Stimulated activated naive CD4-positive, alpha-beta T cell treated with Interleukin-2 at 50 U/mL for 16 hours (primary cell): ENCODE results near the gene ELMO1.

Source experiments
- DNase-seq: peaks from one replicate; lab custom pipeline; 2025; lab: John Stamatoyannopoulos, UW

ELMO1 gene

DNA sequence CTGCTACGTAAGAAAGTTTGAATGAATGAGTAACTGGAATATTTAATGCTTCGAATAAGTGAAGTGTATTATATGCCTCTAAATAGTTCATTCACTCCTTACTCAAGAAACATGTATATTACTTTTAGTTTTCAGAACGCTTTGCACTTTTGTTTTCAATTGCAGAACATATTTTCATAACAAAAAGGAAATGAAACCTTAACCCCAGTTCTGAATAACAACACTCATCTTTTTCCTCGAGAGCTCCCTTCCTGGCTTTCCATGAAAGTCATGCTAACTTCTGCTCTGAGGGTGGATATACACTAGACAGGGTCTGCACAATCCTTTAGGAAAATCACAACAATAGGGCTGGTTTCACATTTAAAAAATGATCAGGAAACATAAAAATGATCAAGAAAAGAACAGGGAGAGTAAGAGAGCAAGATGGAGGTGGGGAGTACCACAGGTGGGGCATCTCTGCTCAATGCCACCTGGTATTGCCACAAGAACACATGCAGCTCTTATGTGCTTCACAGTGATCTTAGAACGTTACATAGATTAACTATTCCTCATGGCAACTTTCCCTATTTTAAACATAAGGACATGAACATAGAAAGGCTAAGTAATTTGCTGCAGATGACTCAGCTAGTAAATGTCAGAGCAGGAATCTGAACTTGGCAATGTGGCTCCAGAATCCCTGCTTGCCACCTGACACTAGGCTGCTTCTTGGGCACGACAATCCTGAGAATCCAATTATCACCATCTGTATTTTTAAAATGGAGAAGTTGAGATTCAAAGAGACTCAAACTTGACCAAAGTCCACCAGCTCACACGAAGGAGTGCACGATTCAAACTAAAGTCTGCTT lies 504.9 kb downstream of the ELMO1 start:
- no peak for DNase-seq

DNA sequence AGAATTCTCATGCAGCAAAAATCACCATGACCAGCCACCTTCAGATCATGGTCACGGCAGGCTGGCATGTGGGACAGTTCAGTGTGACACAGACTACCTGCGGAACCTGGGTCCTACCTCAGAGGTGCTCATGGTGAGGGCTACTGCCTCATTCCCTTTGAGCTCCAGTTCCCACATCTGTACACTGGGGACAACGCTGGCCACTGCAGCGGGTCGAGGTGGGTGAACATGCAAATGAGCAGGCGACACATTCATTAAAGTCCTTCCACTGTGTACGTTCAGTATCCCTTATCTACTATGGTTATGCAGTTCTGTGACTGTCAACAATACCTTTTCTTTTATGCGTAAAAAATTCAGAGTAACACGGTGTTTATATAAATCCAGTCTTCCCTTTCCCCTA lies 505.7 kb downstream of the ELMO1 start:
- no peak for DNase-seq

DNA sequence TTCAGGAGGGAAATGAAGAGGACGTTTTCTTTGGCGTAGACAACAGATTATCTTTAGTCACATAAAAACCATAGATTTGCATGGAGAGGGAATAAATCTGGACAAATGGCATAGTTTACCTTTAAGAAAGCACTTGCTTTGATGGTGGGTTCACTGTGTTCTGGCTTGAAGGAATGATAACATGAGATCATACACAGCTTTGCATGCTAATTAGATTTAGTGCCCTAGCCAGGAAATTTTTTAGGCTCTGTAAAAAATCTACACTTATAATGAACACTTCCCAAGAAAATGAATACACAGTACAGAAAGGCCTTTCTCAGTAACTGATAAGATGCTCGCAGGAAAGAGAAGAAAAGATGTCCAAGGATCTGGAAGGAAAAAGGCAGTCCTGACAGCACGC lies 506.1 kb downstream of the ELMO1 start:
- DNase-seq, result no peak

DNA sequence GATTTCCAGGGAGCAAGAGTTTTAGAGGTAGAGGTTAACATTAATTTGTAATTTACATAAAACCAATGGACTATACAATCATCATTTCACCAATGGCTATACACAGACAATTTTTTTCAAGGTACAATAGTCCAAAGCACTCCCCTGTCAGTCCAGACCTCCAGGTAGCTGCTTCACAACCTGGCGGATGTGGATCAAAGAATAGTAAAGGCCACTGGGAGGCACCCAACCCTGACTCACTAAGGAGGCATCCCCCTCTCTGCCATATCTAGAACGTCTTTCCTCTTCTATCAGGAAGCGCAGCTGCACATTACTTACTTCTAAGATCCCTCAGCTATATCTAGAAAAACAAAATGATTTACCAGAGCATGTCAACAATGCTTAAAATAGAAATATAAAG lies 506.6 kb downstream of the ELMO1 start:
- no peak for DNase-seq

DNA sequence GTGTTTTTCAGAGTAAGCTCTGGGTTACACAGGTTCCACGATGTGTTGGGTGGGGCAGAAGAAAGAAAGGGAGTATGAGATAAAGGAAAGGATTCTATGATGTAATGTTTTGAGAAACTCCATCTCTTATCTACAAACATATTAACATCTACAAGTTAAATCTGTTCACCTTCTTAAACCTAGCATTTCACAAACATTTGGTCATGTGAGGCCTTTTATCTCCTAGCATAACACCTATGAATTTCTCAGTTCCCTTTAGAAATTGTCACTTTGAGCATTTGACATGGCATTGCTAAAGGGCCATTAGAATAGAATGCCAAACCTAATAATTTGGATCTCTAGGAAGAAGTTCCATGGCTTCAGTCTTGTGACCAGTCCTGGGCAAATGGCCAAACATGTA lies 507.3 kb downstream of the ELMO1 start:
- no peak for DNase-seq

DNA sequence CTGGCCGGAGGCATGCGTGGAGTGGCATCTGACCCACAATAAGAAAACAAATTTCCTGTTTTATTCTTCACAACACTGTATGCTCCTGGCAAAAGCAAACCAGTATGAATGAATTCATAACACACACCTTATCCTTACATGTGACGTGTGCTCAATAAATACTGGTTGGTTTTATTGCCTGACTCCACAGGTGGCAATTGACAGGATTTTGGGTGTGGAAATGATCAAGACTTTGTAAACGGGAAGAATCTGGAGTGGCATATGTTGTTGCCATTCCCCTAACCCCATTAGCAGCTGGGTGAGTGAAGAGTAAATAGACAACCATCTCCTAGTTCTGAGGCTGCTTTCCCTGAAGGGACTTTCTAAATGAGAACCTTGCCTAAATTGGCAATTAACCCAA lies 508.8 kb downstream of the ELMO1 start:
- no peak for DNase-seq

DNA sequence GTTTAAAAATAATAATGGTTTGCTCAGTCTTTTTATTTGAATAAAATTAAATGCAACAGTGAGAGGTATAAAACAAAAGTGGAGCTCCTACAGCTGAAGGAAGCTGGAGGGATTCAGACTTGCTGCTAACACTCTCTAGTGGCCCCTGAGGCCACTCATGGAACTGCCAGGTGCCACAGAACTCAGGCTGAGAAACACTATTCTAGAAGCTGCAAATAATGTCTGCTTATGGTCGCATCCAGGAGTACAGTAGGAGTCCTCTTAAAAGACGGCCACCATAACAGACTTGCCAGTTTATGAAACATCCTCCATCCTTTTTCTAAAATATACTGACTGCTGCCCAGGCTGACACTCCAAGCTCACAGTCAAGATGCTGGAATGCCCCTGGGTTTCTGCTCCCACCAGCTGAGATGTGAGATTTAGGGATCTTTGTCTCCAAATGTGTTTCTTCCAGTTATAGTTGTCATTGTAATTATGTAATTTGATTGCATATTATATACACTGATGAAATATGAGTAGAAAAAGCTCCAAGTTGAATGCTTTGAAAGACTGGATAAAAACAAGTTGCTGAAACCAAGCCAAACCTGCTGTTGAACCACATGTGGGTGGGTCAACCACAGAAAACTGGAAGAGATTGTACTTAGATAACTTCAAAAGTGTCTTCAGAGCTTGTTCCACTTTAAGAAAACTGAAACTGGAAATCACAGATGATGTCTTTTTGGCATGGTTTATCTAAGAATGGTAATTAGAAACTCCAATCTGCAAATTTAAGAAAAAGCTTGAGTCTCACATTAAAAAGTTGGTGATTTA lies 510.7 kb downstream of the ELMO1 start:
- no peak for DNase-seq

DNA sequence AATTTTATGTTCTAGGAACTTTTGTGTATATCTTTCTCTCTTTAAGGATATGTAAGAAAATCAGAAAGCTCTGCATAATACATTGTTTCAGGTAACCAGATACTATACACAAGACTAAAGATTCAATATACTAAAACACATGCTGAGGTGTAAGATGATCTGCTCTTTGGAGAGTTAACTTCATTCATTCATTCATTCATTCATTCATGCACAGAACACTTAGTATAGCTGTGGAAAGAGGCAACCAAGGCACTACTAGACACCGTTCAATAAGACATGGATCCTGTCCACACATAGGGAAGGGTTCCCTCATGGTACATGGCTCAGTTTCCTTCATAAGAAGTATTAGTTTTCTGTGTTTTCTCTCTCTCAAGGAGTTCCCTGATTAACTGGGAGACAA lies 516.8 kb downstream of the ELMO1 start:
- no peak for DNase-seq

DNA sequence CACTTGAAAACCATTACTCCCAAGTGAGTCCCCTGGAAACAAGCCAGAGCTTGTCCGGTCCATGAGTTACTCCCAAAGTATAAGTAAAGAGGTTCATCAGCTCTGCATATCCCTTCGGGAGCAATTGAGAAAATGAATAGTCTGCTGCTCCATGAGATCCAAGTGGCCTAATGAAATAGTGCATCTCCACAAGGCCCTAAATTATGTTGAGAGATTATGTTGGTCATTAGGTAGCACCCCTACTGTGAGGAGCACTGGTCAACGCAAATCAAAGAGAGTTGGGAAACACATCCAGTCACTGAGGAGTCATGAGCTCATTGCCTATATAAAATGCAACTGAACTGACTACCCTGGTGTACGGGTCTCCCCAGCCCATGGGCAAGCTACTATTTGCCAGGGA lies 518.9 kb downstream of the ELMO1 start:
- DNase-seq, result no peak

DNA sequence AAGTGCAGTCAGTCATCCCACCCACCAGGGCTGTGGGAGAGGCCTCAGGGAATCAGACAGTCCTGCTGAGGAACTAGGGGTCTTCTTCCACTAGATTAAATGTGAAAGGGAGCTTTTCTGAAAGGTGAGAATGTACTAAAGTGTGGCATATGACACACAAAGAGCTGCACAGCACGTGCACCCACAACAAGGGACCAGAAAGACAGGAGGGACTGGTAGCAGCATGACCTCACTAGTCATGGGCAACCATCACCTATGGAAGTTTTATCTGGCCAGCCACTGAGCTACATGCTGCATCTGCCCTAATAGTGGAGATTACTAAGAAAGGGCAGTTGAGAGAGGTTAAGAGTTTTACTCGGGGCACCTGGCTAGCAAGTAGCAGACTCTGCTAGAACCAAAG lies 519.9 kb downstream of the ELMO1 start:
- no peak for DNase-seq

DNA sequence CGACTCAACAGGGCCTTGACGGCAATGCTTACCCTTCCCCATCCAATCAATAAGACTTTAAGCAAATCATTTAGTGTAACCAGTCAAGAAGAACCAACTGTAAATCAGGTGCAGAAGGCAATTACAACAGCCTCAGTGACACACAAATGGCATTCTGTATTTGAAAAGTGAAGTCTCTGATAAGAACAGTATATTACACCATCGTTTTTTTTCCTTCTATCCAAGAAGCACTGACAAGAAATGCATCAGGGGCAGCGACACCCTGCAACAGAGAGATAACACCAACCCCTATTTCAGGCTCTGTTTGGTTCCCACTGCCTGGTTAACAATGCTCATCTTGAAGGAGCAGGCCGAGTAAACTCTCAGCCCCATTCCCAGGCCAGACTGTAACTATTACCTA lies 520.4 kb downstream of the ELMO1 start:
- no peak for DNase-seq

DNA sequence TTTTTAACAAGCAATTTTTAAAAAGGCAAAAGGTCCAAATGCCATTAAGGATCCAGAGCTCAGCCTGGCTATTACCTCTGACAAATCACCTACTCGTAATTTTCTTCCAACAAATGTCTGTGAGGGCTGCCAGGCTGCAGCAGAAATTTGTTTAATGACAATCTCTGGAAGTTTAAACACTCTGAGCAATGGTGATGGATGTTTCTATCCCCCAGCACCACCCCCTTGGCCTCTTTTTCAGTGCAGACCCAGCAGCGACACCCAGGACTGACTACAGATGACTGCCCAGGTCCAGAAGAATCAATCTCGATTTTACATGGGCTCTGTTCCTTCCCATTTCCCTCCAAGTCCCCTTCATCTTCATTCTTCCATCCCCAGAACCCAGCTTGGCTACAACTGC lies 523.0 kb downstream of the ELMO1 start:
- DNase-seq, result no peak

DNA sequence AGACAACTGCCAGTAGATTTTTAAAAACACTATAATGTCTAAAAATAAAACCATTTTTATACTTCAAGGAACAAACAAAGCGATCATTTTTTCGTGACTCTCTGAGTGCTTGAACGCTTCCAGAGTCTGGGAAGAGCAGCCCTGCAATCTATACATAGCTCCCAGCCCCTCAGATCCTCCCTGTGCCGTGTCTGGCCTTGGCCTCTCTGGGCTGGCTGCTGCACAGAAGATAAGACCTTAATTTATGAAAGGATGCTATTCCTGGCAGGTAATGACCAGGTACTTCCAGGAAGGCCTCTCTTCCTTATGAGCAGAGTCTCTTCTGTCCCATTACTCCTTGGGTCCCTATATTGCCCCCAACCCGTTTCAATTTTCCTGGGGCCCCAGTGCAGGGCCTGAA lies 523.5 kb downstream of the ELMO1 start:
- no peak for DNase-seq

DNA sequence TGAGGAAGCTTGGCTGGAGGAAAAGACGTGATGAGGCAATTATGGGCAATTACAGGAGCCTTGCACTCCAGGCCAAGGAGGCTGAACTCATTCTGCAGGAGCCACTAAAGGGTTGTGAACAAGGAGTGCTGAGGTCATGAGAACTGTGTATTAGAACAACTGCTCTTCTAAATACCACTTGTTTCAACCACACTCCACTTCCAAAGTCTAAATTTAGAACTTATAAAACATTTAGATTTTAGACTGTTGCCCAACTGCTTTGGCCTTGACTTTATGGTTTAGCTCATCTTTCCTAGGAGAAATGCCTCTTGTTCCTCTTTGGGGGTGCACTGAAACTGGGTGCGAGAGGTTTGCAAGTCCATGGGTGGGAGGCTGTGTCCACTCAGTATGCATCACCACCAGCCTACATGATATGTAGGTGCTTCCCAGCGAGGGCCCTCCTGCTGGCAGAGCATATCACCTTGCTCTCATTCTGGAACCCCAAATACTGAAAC lies 524.7 kb downstream of the ELMO1 start:
- no peak for DNase-seq

DNA sequence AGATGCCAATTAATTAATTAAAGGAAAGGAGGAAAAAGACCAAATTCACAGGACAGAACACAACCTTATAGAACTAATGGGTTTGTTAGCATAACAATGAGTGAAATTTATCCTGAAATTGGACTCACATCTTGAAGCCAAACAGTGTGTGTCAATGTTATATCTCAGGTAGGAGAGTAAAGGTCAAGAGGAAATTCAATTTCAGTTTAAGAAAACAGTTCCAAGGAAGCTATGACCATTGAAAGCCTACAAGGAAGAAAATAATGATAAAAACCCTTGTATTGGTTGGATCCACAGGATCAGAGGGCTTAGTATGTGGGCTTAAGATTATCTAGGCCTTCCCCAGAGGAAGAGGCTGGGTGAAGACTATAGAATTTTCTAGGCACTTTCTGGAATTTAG lies 525.5 kb downstream of the ELMO1 start:
- DNase-seq, result no peak

DNA sequence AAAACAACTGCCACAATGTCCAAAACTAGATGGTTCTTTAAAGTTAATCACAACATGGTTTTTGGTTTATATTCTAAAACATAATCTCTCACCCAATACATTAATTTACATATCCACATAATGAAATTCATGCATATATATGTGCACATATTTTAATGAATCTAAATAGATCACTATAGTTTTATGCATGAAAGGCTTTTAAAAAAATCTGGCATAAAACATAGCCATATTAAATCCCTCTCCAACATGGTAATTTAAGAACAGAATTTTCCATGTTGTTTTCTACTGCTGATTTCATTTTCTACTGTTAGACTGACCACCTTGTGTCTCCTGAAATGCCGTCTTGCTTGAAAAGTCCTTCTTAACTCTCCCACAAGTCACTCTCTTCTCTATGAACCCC lies 528.2 kb downstream of the ELMO1 start:
- no peak for DNase-seq

DNA sequence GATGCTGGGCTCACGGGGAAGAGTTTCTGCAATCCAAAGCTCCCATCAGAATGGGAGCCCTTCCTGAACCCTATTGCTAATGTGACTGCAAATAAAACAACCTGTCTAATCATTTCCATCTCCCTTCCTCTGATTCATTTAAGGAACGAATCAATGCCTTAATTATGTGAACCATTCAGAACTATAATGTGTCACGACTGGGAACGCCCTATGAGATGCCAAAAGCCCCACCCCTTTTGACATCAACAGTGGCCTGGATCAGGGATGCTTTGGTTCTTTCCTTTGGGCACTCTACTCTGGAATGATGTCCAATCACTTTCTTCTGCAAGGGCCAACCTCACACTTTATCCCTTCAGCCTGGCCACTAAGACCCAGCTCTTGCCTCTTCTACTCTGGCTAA lies 528.9 kb downstream of the ELMO1 start:
- DNase-seq, result no peak

DNA sequence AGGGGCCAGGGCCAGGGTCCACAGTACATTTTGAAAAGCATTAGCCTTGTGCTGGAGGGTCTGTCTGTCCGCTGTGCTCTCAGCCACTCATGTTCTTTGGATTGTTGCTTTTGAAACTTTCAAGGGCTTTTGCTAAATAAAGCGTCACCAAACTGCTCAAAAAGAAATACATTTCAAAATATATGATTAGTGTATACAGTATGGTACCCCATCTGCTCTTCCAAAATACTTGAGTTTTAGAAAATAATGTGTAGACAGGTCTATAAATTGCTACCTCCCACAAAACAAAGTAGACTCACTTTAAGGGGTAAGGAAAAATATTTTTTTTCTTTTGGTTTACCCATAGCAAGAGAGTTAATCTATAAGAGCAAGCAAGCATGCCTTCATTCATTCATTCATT lies 530.1 kb downstream of the ELMO1 start:
- no peak for DNase-seq

DNA sequence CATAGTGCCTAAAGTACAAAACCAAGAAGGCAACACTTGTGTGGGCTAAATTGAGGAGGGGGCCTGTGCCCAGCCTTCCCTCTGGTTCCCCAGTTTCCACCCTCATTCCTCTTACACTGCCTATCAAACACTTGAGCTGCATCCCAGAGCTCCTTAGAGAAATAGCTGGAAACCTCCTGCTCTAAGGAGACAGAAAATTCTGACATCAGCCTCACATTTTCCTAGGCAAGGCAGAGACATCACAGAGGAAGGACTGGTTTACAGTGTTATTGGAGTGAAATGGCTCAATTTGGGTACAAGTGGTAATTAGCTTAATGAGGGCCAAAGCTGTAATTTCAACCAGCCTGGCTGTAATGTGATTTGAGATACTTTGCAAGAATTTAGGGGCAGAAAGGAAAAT lies 532.0 kb downstream of the ELMO1 start:
- DNase-seq, result no peak

DNA sequence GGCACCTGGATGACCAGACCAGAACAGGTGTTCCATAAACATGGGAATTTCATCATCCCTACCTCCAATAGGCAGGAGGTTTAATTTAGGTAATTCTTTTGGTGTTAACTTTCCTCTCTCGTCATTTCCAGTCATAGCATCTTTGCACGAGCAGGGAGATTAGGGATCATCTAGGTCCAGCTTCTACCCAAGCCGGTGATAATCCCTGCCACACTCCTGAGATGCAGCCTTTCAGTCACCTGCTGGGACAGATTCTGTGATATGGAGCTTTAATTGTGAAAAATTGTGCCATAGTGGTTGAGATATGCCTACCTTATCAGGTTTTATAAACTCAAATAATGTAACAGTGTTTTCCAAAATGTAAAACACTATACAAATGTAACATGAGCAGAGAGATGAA lies 532.5 kb downstream of the ELMO1 start:
- no peak for DNase-seq

DNA sequence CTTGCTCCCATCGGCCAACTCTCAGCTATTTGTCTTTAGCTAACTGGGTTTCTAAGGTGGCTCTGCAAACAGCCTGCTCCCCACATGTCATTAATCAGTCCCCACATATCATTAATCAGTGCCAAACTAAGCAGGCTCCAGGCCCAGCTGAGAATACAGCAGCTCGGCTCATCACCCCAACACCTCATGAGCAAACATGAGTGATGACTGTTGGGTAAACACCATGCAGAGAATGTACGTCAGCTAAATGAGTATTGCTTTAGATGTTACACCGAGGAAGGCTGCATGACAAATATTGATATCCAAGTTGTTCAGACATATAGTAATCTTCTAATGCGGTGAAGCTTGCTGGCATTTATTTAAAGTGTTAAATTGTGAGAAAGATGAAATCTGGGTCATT lies 536.9 kb downstream of the ELMO1 start:
- DNase-seq, result no peak

DNA sequence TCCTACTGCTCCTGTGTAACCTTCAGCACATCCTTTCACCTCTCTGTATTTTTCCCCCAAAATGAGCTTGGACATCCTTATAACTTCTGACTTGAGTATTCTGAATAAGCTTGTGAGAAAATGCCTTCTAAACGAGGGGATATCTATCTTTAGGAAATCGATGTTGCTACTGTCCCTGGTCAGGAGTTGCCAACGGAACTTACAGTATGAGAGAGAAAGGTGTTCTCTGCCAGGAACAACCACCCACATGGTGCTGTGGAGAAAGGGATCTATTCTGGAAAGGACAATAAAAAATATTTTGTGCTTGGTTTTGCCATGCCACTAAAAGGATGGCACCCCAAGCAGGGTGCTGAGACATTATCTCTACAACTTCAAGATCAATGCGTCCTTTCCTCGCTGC lies 537.8 kb downstream of the ELMO1 start:
- no peak for DNase-seq

DNA sequence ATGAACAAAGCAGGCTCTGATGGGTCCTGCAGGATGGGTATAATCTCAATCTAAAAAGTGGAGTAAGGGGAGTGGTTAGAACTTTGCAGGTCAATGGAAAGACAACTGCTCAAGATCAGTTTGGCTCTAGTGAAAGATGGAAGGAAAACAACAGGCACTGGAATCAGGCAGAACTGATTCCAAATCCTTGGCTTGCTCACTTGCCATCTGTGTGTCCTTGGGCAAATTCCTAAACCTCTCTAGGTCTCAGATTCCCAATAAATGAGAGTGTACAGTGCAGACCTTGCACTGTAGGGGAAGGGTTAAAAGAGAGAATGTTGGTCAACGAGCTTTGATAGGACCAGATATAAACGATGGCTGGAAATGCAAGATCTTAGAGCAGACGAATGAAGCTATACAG lies 538.3 kb downstream of the ELMO1 start:
- DNase-seq, result no peak
